HG03378 (cell line): ENCODE results near the gene SMPD3.

Experiments
- ATAC-seq: cut with Tn5 transposase; IDR thresholded peaks from one replicate; pipeline ENCODE4 v1.9.1; 2021; ENCODE audit warnings: mild to moderate bottlenecking, moderate library complexity; ENCODE audit not compliant: unreplicated experiment

Gene SMPD3

GRCh38 chr16:68359398-68360191, 88.7 kb downstream of the SMPD3 start:
- ATAC-seq: no peak

GRCh38 chr16:68358951-68359350, 89.4 kb downstream of the SMPD3 start:
- ATAC-seq: no peak

- ATAC-seq: no peak
Measured at GRCh38 chr16:68357923-68358322, 90.4 kb downstream of the SMPD3 start.

GRCh38 chr16:68357521-68357922, 90.8 kb downstream of the SMPD3 start:
- no peak for ATAC-seq

- no peak for ATAC-seq
Measured at GRCh38 chr16:68356919-68357286, 91.4 kb downstream of the SMPD3 start.

- peak; percentile 76 for ATAC-seq
Measured at GRCh38 chr16:68356249-68356918, 91.9 kb downstream of the SMPD3 start.

- ATAC-seq: no peak
Measured at GRCh38 chr16:68355447-68356248, 92.7 kb downstream of the SMPD3 start.

- ATAC-seq: no peak
Measured at GRCh38 chr16:68354816-68355215, 93.5 kb downstream of the SMPD3 start.

GRCh38 chr16:68353366-68353765, 94.9 kb downstream of the SMPD3 start:
- ATAC-seq: no peak

- no peak for ATAC-seq
Measured at GRCh38 chr16:68351991-68352431, 96.3 kb downstream of the SMPD3 start.

- no peak for ATAC-seq
Measured at GRCh38 chr16:68351463-68351862, 96.8 kb downstream of the SMPD3 start.

GRCh38 chr16:68350813-68351350, 97.4 kb downstream of the SMPD3 start:
- ATAC-seq: no peak

- no peak for ATAC-seq
Measured at GRCh38 chr16:68349838-68350410, 98.4 kb downstream of the SMPD3 start.

- no peak for ATAC-seq
Measured at GRCh38 chr16:68348639-68349445, 99.5 kb downstream of the SMPD3 start.

- no peak for ATAC-seq
Measured at GRCh38 chr16:68347605-68348004, 100.7 kb downstream of the SMPD3 start.

- ATAC-seq: no peak
Measured at GRCh38 chr16:68346892-68347480, 101.3 kb downstream of the SMPD3 start.

- no peak for ATAC-seq
Measured at GRCh38 chr16:68345958-68346635, 102.2 kb downstream of the SMPD3 start.

- no peak for ATAC-seq
Measured at GRCh38 chr16:68345351-68345810, 102.9 kb downstream of the SMPD3 start.

- ATAC-seq: no peak
Measured at GRCh38 chr16:68344252-68344651, 104.1 kb downstream of the SMPD3 start.
